A673 (cell line): ENCODE data around the gene SPECC1.

Source experiments
- EZH2 ChIP-seq: fragments of 200-600 bp; sonication (generic); IDR thresholded peaks from 2 replicates; pipeline ENCODE4 v1.6.1; 2017; ENCODE audit warnings: borderline replicate concordance, low read depth, mild to moderate bottlenecking, mixed read lengths, antibody characterized with exemption, low read length; ENCODE audit not compliant: poor library complexity, severe bottlenecking
- TF ChIP-seq, protein P1 (sequence below): fragments of 300-800, 200-600 bp; sonication (generic); conservative IDR thresholded peaks from 2 replicates; pipeline ENCODE4 v1.5.1; 2017; ENCODE audit warnings: low read depth, mild to moderate bottlenecking, antibody characterized with exemption, low read length, moderate library complexity, mixed read lengths

- TF ChIP-seq, protein P1, sequence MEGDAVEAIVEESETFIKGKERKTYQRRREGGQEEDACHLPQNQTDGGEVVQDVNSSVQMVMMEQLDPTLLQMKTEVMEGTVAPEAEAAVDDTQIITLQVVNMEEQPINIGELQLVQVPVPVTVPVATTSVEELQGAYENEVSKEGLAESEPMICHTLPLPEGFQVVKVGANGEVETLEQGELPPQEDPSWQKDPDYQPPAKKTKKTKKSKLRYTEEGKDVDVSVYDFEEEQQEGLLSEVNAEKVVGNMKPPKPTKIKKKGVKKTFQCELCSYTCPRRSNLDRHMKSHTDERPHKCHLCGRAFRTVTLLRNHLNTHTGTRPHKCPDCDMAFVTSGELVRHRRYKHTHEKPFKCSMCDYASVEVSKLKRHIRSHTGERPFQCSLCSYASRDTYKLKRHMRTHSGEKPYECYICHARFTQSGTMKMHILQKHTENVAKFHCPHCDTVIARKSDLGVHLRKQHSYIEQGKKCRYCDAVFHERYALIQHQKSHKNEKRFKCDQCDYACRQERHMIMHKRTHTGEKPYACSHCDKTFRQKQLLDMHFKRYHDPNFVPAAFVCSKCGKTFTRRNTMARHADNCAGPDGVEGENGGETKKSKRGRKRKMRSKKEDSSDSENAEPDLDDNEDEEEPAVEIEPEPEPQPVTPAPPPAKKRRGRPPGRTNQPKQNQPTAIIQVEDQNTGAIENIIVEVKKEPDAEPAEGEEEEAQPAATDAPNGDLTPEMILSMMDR, result no peak
- no peak for TF ChIP-seq EZH2
Measured at GRCh38 chr17:20259668-20260067, 250.5 kb downstream of the SPECC1 start.
